ENCODE measurements around the gene AMIGO1.

The AMIGO1 gene

DNA sequence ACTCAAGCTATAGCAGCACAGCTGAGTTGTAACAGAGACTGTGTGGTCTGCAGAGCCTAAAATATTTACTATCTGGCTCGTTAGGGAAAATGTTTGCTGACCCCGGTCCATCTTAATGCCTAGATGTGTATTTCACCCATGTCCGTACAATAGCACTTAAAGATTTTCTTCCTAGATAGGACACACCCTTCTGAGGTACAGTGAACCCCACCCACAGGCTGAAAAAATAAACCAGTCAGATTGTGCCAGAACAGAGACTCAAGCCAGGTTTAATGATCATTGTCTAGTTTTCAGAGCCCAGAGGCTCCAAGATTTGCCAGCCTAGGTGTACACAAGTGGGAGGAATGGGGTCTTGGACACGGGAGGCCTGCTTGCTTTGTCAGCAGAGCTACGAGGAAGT is 5.6 kb downstream of the AMIGO1 start:
- no peak overlapping the region for H3K4me3 ChIP-seq (ENCODE audit: low read length)
- H3K27me3 ChIP-seq (ENCODE audit: insufficient read depth, low read length): no peaks in the 10 kb centered on the region
- H3K4me1 ChIP-seq (ENCODE audit: insufficient read depth, low read length): peaks cover 18% of the 10 kb centered on the region
- H3K36me3 ChIP-seq (ENCODE audit: insufficient read depth, low read length): peaks cover 4% of the 10 kb centered on the region
- no peaks in the 10 kb centered on the region for H3K9me3 ChIP-seq (ENCODE audit: low read length)
- no peak overlapping the region for H2AFZ ChIP-seq (ENCODE audit: low read depth, low read length)

GRCh38 chr1:109502364-109502851 is 7.1 kb downstream of the AMIGO1 start:
- H3K27me3 ChIP-seq (ENCODE audit: insufficient read depth, low read length): no peaks in the 10 kb centered on the region
- H3K9me3 ChIP-seq (ENCODE audit: low read length): no peaks in the 10 kb centered on the region

DNA sequence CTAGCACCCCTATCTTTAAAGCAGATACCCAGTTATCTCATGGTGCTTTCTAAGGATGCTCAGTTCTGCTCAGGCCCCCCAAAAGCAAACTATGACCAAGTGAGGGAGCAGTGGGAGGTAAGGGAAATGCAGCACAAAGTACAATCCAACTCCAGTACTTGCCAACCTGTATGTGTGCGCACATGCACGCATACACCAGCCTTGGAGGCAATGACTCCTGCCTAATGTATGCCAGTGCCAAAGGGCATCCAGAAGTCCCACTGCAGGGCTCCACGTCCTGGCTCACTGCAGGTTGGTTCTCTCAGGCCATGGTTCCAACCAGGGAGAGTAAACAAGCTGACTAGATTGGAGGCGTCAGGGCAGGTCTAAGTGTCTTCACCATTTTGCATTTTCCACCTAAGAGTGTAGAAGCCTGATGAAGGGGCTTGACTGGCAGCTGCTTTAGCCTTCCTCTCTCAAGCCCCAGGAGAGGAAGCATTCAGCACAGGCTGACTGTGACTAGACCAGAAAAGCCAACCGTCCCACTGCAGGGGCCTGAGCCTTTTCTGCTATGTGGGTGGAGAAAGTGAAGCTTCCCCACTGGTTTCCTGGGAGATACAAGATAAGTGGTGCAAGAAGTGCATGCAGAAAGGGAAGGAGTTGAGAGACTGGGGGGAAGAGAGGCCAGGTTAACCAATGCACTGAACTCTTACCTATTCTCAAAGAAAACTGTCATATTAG is 7.7 kb downstream of the AMIGO1 start:
- Histone ChIP-seq H3K4me3 (ENCODE audit: low read length) (no peak overlapping the region), H3K4me1 (ENCODE audit: insufficient read depth, low read length) (peaks cover 32% of the 10 kb centered on the region), H3K27me3 (ENCODE audit: insufficient read depth, low read length) (no peaks in the 10 kb centered on the region), H3K36me3 (ENCODE audit: insufficient read depth, low read length) (peaks cover 4% of the 10 kb centered on the region), H2AFZ (ENCODE audit: low read depth, low read length) (no peak overlapping the region), H3K9me3 (ENCODE audit: low read length) (no peaks in the 10 kb centered on the region)

More at GRCh38 chr1:109502364-109502851, 7.1 kb downstream of the AMIGO1 start:
- Histone ChIP-seq H3K4me3 (ENCODE audit: low read length) (no peak overlapping the region), H3K36me3 (ENCODE audit: insufficient read depth, low read length) (peaks cover 4% of the 10 kb centered on the region), H2AFZ (ENCODE audit: low read depth, low read length) (no peak overlapping the region), H3K4me1 (ENCODE audit: insufficient read depth, low read length) (peaks cover 28% of the 10 kb centered on the region)

- no peaks in the 10 kb centered on the region for H3K27me3 ChIP-seq (ENCODE audit: insufficient read depth, low read length)
- H2AFZ ChIP-seq (ENCODE audit: low read depth, low read length): no peak overlapping the region
- H3K4me1 ChIP-seq (ENCODE audit: insufficient read depth, low read length): peaks cover 32% of the 10 kb centered on the region
- no peaks in the 10 kb centered on the region for H3K9me3 ChIP-seq (ENCODE audit: low read length)
- no peak overlapping the region for H3K4me3 ChIP-seq (ENCODE audit: low read length)
- peaks cover 8% of the 10 kb centered on the region for H3K36me3 ChIP-seq (ENCODE audit: insufficient read depth, low read length)
Observed at GRCh38 chr1:109500941-109501381, 8.6 kb downstream of the AMIGO1 start.

GRCh38 chr1:109499661-109500536 is 9.6 kb downstream of the AMIGO1 start:
- Histone ChIP-seq H3K27me3 (ENCODE audit: insufficient read depth, low read length) (no peaks in the 10 kb centered on the region), H3K4me1 (ENCODE audit: insufficient read depth, low read length) (peaks cover 32% of the 10 kb centered on the region)

GRCh38 chr1:109499081-109499480 is 10.4 kb downstream of the AMIGO1 start:
- Histone ChIP-seq H3K4me1 (ENCODE audit: insufficient read depth, low read length) (peaks cover 33% of the 10 kb centered on the region), H3K36me3 (ENCODE audit: insufficient read depth, low read length) (peaks cover 11% of the 10 kb centered on the region), H3K4me3 (ENCODE audit: low read length) (no peak overlapping the region), H3K9me3 (ENCODE audit: low read length) (no peaks in the 10 kb centered on the region), H2AFZ (ENCODE audit: low read depth, low read length) (no peak overlapping the region), H3K27me3 (ENCODE audit: insufficient read depth, low read length) (no peaks in the 10 kb centered on the region)

More at GRCh38 chr1:109499661-109500536, 9.6 kb downstream of the AMIGO1 start:
- H3K36me3 ChIP-seq (ENCODE audit: insufficient read depth, low read length): peaks cover 11% of the 10 kb centered on the region
- no peaks in the 10 kb centered on the region for H3K9me3 ChIP-seq (ENCODE audit: low read length)
- no peak overlapping the region for H2AFZ ChIP-seq (ENCODE audit: low read depth, low read length)
- no peak overlapping the region for H3K4me3 ChIP-seq (ENCODE audit: low read length)

DNA sequence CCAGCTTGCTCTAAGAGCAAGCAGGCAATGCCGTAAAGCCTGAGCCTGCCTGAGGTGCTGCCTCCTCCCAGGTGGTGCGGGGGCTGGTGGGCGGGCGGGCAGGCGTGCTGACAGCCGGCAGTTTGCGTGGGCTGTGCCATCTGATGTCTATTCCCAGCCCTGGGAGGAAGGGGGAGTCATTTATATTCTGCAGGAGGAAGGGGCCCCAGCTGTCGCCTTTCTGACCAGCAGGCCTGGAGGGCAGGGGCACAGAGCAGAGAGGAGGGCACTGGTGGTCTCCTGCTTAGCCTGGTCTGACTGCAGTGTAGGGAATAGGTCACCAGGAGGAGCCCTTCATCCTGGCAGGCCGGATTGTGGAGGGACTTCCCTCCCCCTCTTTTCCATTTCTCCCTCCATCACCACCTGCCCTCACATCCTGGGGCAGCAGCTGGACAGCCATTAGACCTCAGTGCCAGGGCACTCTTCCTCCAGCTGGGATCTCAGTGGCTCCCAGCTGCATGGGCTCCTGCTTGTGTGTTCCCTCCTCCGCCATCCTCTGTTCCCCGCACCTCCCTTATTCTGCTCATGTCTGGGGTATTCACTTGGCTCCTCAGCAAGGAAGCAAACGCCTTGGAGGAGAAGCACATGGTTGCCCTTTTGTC is 11.2 kb downstream of the AMIGO1 start:
- peaks cover 33% of the 10 kb centered on the region for H3K4me1 ChIP-seq (ENCODE audit: insufficient read depth, low read length)
- peaks cover 11% of the 10 kb centered on the region for H3K36me3 ChIP-seq (ENCODE audit: insufficient read depth, low read length)
- no peak overlapping the region for H3K4me3 ChIP-seq (ENCODE audit: low read length)
- no peak overlapping the region for H2AFZ ChIP-seq (ENCODE audit: low read depth, low read length)
- H3K27me3 ChIP-seq (ENCODE audit: insufficient read depth, low read length): no peaks in the 10 kb centered on the region
- no peaks in the 10 kb centered on the region for H3K9me3 ChIP-seq (ENCODE audit: low read length)

DNA sequence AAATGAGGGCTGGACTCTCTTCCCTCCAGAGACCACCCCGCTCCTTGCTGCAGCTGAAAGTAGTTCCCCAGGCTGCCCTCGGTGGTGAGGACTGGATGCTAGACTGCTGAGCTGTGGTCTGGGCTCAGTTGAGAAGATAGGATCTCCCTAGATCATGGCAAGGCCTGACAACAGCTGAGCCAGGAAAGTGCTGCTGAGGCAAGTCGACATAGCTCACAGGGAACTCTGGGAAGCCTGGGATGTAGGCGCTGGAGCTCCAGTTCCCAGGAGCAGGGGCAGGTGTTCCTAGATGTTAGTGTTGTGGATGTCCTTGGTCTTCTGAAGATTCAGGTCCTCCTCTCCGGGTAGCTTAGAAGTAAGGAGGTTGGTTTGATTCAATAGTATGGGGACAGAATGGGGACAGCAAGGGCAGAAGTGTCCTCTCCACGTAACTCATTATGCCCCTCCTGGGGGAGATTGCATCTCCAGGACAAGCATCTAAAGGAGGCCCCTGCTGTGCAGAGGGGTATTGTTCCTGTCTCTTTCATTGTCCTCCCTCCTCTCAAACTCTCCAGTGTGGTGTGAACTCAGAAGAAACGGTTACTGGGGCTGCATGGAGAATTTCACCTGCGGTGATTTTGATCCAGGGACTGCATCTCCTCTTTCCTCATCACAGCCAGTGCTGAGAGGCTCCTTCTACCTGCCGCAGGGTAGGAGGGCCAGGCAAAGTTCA is 11.9 kb downstream of the AMIGO1 start:
- Histone ChIP-seq H3K4me1 (ENCODE audit: insufficient read depth, low read length) (peaks cover 33% of the 10 kb centered on the region), H3K36me3 (ENCODE audit: insufficient read depth, low read length) (peaks cover 11% of the 10 kb centered on the region), H3K27me3 (ENCODE audit: insufficient read depth, low read length) (no peaks in the 10 kb centered on the region), H3K4me3 (ENCODE audit: low read length) (no peak overlapping the region), H3K9me3 (ENCODE audit: low read length) (no peaks in the 10 kb centered on the region), H2AFZ (ENCODE audit: low read depth, low read length) (no peak overlapping the region)

DNA sequence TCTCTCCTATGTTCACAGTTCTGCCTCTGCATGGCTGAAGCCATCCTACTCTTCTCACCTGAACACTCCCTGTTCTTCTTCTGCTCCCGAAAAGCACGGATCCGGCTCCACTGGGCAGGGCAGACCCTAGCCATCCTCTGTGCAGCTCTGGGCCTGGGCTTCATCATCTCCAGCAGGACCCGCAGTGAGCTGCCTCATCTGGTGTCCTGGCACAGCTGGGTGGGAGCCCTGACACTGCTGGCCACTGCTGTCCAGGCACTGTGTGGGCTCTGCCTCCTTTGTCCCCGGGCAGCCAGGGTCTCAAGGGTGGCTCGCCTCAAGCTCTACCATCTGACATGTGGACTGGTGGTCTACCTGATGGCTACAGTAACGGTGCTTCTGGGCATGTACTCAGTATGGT is 13.8 kb downstream of the AMIGO1 start:
- Histone ChIP-seq H3K4me1 (ENCODE audit: insufficient read depth, low read length) (peaks cover 19% of the 10 kb centered on the region), H3K4me3 (ENCODE audit: low read length) (no peak overlapping the region), H3K27me3 (ENCODE audit: insufficient read depth, low read length) (no peaks in the 10 kb centered on the region), H2AFZ (ENCODE audit: low read depth, low read length) (no peak overlapping the region), H3K36me3 (ENCODE audit: insufficient read depth, low read length) (peaks cover 24% of the 10 kb centered on the region), H3K9me3 (ENCODE audit: low read length) (no peaks in the 10 kb centered on the region)

GRCh38 chr1:109493805-109494539 is 15.6 kb downstream of the AMIGO1 start, which contains the start of gene CYB561D1:
Gene CYB561D1, plus strand, starts transcription at chr1:109494094. Its CDS starts 46 bp downstream, at chr1:109494140.
- Histone ChIP-seq H3K9me3 (ENCODE audit: low read length) (no peaks in the 10 kb centered on the region), H3K36me3 (ENCODE audit: insufficient read depth, low read length) (peaks cover 32% of the 10 kb centered on the region), H2AFZ (ENCODE audit: low read depth, low read length) (no peak within 1 kb of the TSS), H3K27me3 (ENCODE audit: insufficient read depth, low read length) (no peaks in the 10 kb centered on the region), H3K4me1 (ENCODE audit: insufficient read depth, low read length) (peaks cover 17% of the 10 kb centered on the region), H3K4me3 (ENCODE audit: low read length) (peak within 1 kb of the TSS; percentile 90)

DNA sequence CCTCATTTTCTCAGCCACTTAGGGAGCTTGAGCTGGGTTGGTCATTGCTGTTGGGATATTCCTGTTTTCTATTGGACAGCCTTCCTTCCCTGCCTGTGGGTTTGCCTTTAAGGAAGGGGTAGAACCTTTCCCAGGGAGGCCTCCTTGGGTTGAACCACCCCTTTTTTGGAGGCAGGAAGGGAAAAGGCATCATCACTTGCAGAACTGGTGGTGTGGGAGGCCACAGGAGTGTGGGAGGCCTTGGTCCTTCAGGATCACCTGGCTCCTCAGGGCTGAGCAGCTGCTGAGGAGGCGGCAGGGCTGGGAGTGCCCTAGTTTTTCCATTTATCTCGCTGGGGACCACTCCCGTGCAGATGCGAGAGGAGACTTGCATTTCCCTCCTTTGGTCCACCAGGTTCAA is 16.3 kb downstream of the AMIGO1 start:
- H3K27me3 ChIP-seq (ENCODE audit: insufficient read depth, low read length): no peaks in the 10 kb centered on the region
- H3K4me3 ChIP-seq (ENCODE audit: low read length): no peak overlapping the region
- no peak overlapping the region for H2AFZ ChIP-seq (ENCODE audit: low read depth, low read length)
- no peaks in the 10 kb centered on the region for H3K9me3 ChIP-seq (ENCODE audit: low read length)
- H3K36me3 ChIP-seq (ENCODE audit: insufficient read depth, low read length): peaks cover 39% of the 10 kb centered on the region
- peaks cover 13% of the 10 kb centered on the region for H3K4me1 ChIP-seq (ENCODE audit: insufficient read depth, low read length)

DNA sequence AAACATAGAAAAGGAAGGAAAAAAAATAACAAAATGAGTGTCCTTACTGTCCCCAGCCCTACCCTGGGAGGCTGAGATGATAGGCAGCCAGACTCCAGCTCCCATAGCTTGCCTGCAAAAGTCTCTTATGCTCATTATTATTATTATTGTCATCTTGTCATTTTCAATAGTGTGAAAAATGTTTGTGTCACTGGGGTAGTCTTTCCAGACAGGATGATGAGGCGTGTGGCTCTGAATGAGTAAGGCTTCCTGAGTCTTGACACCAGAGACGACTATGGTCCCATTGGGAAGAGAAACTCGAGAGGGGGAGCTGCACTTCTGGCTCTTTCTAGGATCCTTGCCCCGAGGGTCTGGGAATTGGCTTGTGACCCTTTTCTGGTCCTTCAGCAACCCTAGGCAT is 16.7 kb downstream of the AMIGO1 start:
- Histone ChIP-seq H3K36me3 (ENCODE audit: insufficient read depth, low read length) (peaks cover 43% of the 10 kb centered on the region), H3K4me3 (ENCODE audit: low read length) (no peak overlapping the region)

More for the DNA sequence above, 16.7 kb downstream of the AMIGO1 start:
- no peaks in the 10 kb centered on the region for H3K27me3 ChIP-seq (ENCODE audit: insufficient read depth, low read length)
- H3K4me1 ChIP-seq (ENCODE audit: insufficient read depth, low read length): peaks cover 9% of the 10 kb centered on the region
- no peaks in the 10 kb centered on the region for H3K9me3 ChIP-seq (ENCODE audit: low read length)
- no peak overlapping the region for H2AFZ ChIP-seq (ENCODE audit: low read depth, low read length)
